Measurements from ENCODE around the gene UBR4.

Gene UBR4

GRCh38 chr1:19045898-19046880, 163.9 kb downstream of the UBR4 start:
- DNase-seq (ENCODE audit: low read depth), result no peak
- TF ChIP-seq CTCF (conservative IDR thresholded peaks at IDR 0.05; ENCODE audit: low read depth, low read length), result no peak
- no peak overlapping the region for H3K4me3 ChIP-seq (ENCODE audit: low read length)

- DNase-seq (ENCODE audit: low read depth), result no peak
- no peak overlapping the region for H3K4me3 ChIP-seq (ENCODE audit: low read length)
- TF ChIP-seq CTCF (conservative IDR thresholded peaks at IDR 0.05; ENCODE audit: low read depth, low read length), result no peak
These were observed 164.9 kb downstream of the UBR4 start for GRCh38 chr1:19044975-19045831.

- no peak overlapping the region for H3K4me3 ChIP-seq (ENCODE audit: low read length)
- TF ChIP-seq CTCF (conservative IDR thresholded peaks at IDR 0.05; ENCODE audit: low read depth, low read length), result no peak
- DNase-seq (ENCODE audit: low read depth), result no peak
These were observed 165.6 kb downstream of the UBR4 start for GRCh38 chr1:19044471-19044870.

GRCh38 chr1:19043579-19044443, 166.3 kb downstream of the UBR4 start:
- TF ChIP-seq CTCF (conservative IDR thresholded peaks at IDR 0.05; ENCODE audit: low read depth, low read length), result no peak
- DNase-seq (ENCODE audit: low read depth), result no peak
- no peak overlapping the region for H3K4me3 ChIP-seq (ENCODE audit: low read length)

- TF ChIP-seq CTCF (conservative IDR thresholded peaks at IDR 0.05; ENCODE audit: low read depth, low read length), result no peak
- DNase-seq (ENCODE audit: low read depth), result no peak
- no peak overlapping the region for H3K4me3 ChIP-seq (ENCODE audit: low read length)
These were observed 167.1 kb downstream of the UBR4 start for GRCh38 chr1:19042675-19043578.

Measured in retinal pigment epithelial cell (primary cell).